NCI-H2196 treated with DMSO at 0.1 percent for 48 hours (cell line): ENCODE measurements around the gene CYP2U1.
A peak's percentile ranks its signal among the peaks of the same experiment; 100 is the strongest.

Experiments
- DNase-seq: peaks from one replicate; lab custom pipeline; 2025; ENCODE audit not compliant: unreplicated experiment; lab: John Stamatoyannopoulos, UW

The CYP2U1 gene

GRCh38 chr4:107978716-107979451 is 47.5 kb downstream of the CYP2U1 start:
- DNase-seq: no peak

GRCh38 chr4:107987916-107988762 is 56.8 kb downstream of the CYP2U1 start:
- no peak for DNase-seq

GRCh38 chr4:107988763-107989035 is 57.4 kb downstream of the CYP2U1 start:
- DNase-seq: no peak

- no peak for DNase-seq
These were observed 57.8 kb downstream of the CYP2U1 start for GRCh38 chr4:107989162-107989536.

- peak; percentile 47 for DNase-seq
These were observed 58.4 kb downstream of the CYP2U1 start, which contains the start of gene HADH for GRCh38 chr4:107989537-107990386. HADH (plus strand) TSS chr4:107989889; CDS start chr4:107989933, 44 bp downstream.

GRCh38 chr4:107991945-107992630 is 60.7 kb downstream of the CYP2U1 start:
- no peak for DNase-seq

GRCh38 chr4:107993969-107994368 is 62.6 kb downstream of the CYP2U1 start:
- no peak for DNase-seq

GRCh38 chr4:107994894-107995293 is 63.5 kb downstream of the CYP2U1 start:
- DNase-seq: no peak

GRCh38 chr4:107996949-107997788 is 65.8 kb downstream of the CYP2U1 start:
- DNase-seq: no peak

- DNase-seq: no peak
These were observed 66.4 kb downstream of the CYP2U1 start for GRCh38 chr4:107997794-107998193.

GRCh38 chr4:107999932-108000539 is 68.7 kb downstream of the CYP2U1 start:
- DNase-seq: no peak

GRCh38 chr4:108001540-108002135 is 70.3 kb downstream of the CYP2U1 start:
- DNase-seq: no peak
